ENCODE measurements around the gene TMEM72. TPM values are rescaled to one million over a fixed set of nuclear protein-coding genes. Genes with fewer than 3 reads are reported as not detected.

TMEM72 gene
- total RNA-seq, 1 donor, result not detected

DNA sequence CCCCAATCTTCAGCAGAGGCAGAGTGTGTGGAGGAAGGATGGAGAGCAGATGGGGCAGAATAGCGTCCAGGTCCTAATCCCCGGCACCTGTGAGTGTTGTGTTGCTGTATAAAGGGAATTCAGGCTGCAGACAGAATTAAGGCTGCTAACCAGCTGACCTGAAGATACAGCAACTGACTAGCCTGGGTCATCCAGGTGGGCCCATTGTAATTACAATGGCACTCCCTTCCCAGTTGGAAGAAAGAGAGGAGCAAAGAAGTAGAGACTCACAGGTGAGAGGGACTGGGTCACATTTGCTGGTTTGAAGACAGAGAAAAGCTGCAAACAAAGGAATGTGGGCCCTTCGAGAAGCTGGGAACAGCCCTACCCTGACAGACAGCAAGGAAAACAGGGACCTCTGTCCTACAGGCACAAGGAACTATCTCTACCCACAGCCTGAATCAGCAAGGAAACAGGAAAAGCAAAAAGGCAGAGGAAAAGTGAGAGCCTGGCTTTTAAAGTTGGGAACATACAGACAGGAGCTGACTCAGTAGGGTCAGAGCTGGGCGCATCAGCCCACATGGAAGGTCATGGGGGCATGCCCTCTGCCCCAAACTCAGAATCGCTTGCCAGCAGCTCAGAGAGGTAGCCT, 11.6 kb upstream of the TMEM72 start:
- Histone ChIP-seq H3K79me2 (ENCODE audit: insufficient read depth, low read length) (no peaks in the 10 kb centered on the region), H2AFZ (ENCODE audit: low read length) (no peak overlapping the region), H3K36me3 (ENCODE audit: insufficient read depth, low read length) (no peaks in the 10 kb centered on the region), H3K4me3 (ENCODE audit: insufficient read depth, low read length) (no peak overlapping the region), H3K9me3 (ENCODE audit: low read depth, low read length) (no peaks in the 10 kb centered on the region), H4K20me1 (ENCODE audit: insufficient read depth, low read length) (peaks cover 3% of the 10 kb centered on the region), H3K27ac (ENCODE audit: low read depth, low read length) (no peak overlapping the region), H3K4me2 (ENCODE audit: insufficient read depth, low read length) (no peak overlapping the region), H3K27me3 (ENCODE audit: insufficient read depth, low read length) (peaks cover 13% of the 10 kb centered on the region), H3K4me1 (ENCODE audit: insufficient read depth, low read length) (no peaks in the 10 kb centered on the region)
- TF ChIP-seq, protein P1, sequence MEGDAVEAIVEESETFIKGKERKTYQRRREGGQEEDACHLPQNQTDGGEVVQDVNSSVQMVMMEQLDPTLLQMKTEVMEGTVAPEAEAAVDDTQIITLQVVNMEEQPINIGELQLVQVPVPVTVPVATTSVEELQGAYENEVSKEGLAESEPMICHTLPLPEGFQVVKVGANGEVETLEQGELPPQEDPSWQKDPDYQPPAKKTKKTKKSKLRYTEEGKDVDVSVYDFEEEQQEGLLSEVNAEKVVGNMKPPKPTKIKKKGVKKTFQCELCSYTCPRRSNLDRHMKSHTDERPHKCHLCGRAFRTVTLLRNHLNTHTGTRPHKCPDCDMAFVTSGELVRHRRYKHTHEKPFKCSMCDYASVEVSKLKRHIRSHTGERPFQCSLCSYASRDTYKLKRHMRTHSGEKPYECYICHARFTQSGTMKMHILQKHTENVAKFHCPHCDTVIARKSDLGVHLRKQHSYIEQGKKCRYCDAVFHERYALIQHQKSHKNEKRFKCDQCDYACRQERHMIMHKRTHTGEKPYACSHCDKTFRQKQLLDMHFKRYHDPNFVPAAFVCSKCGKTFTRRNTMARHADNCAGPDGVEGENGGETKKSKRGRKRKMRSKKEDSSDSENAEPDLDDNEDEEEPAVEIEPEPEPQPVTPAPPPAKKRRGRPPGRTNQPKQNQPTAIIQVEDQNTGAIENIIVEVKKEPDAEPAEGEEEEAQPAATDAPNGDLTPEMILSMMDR (IDR thresholded peaks at IDR 0.05; ENCODE audit: extremely low read depth, low read depth, low read length), result no peak
- no peak for DNase-seq (ENCODE audit: insufficient read length, low spot score, missing footprints)

DNA sequence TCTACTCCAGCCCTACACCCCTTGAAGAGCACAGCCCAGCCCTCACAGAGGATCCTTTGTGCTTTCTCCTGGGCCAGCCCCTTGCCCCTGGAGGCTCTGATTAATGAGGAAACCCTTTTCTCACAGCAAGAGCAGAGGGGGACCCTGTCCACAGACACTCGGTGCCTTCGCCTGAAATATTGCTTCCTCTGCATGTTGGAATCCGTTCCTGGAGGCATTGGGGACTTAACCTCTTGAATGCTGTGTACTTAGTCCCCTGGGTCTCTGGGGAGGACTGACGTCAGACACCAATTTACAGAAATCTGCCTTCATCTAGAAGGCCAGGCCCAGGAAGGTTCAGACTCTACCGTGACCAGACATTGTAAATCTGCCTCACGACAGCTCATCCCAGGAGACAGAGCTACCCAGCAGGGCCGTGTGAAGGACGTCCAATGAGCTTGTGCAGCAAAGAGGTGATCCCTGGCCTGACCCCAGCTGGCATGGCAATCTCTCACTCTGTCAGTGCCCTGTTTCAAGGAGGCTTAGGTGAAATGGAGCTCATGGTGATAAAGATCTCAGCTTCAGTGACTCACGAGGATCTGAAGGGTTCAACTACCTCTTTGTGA, 8.1 kb upstream of the TMEM72 start:
- no peak overlapping the region for H3K4me3 ChIP-seq (ENCODE audit: insufficient read depth, low read length)

DNA sequence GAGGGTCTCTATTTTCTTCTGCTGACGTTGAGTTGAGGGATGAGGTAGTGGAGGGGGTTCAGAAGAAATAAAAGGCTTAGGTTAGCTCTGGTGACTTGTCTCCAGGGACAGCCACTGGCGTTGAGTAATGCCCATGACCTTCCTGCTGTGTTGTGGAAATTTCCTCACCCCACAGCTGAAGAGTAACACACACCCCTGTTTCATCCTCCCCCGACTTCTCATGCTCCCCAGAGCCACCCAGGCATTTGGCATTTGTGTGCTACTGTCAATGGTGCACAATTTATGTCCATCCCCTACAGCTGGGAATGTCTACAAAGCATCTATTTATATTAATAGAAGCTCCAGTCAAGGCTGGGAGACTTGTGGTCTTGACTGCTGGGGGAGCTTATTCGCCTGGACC, 4.7 kb upstream of the TMEM72 start:
- Histone ChIP-seq H3K4me3 (ENCODE audit: insufficient read depth, low read length) (no peak overlapping the region), H4K20me1 (ENCODE audit: insufficient read depth, low read length) (no peaks in the 10 kb centered on the region), H3K4me1 (ENCODE audit: insufficient read depth, low read length) (no peaks in the 10 kb centered on the region), H3K27ac (ENCODE audit: low read depth, low read length) (no peak overlapping the region), H3K4me2 (ENCODE audit: insufficient read depth, low read length) (no peak overlapping the region), H3K36me3 (ENCODE audit: insufficient read depth, low read length) (no peaks in the 10 kb centered on the region), H3K9me3 (ENCODE audit: low read depth, low read length) (no peaks in the 10 kb centered on the region), H2AFZ (ENCODE audit: low read length) (no peak overlapping the region), H3K79me2 (ENCODE audit: insufficient read depth, low read length) (no peaks in the 10 kb centered on the region), H3K27me3 (ENCODE audit: insufficient read depth, low read length) (peaks cover 26% of the 10 kb centered on the region)
- DNase-seq (ENCODE audit: insufficient read length, low spot score, missing footprints), result no peak
- TF ChIP-seq, protein P1 (IDR thresholded peaks at IDR 0.05; ENCODE audit: extremely low read depth, low read depth, low read length), result no peak

More for the DNA sequence above, 8.1 kb upstream of the TMEM72 start:
- Histone ChIP-seq H3K36me3 (ENCODE audit: insufficient read depth, low read length) (no peaks in the 10 kb centered on the region), H2AFZ (ENCODE audit: low read length) (no peak overlapping the region), H3K9me3 (ENCODE audit: low read depth, low read length) (no peaks in the 10 kb centered on the region), H3K4me1 (ENCODE audit: insufficient read depth, low read length) (no peaks in the 10 kb centered on the region), H4K20me1 (ENCODE audit: insufficient read depth, low read length) (peaks cover 3% of the 10 kb centered on the region), H3K4me2 (ENCODE audit: insufficient read depth, low read length) (no peak overlapping the region), H3K27me3 (ENCODE audit: insufficient read depth, low read length) (peaks cover 29% of the 10 kb centered on the region), H3K27ac (ENCODE audit: low read depth, low read length) (no peak overlapping the region), H3K79me2 (ENCODE audit: insufficient read depth, low read length) (no peaks in the 10 kb centered on the region)
- DNase-seq (ENCODE audit: insufficient read length, low spot score, missing footprints), result no peak
- TF ChIP-seq, protein P1 (IDR thresholded peaks at IDR 0.05; ENCODE audit: extremely low read depth, low read depth, low read length), result no peak

DNA sequence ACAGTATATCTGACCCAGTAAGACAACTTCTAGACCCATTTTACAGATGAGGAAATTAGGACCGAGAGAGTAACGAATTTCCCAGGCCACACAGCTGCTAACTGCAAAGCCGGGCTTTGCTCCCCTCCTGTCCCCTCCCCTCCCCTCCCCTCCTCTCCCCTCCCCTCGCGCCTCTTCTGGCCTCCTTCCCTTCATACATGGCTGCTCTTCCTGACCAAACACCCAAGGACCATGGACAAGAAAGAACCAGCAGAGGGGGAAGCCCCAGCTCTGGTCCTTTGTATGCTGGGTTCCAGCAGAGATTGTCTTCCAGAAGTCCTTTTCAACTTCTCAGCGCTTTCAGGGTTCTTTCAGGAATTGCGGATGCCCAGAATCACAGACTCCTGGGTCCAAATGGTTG, 3.6 kb upstream of the TMEM72 start:
- DNase-seq (ENCODE audit: insufficient read length, low spot score, missing footprints), result no peak
- Histone ChIP-seq H3K27me3 (ENCODE audit: insufficient read depth, low read length) (peaks cover 26% of the 10 kb centered on the region), H3K4me1 (ENCODE audit: insufficient read depth, low read length) (no peaks in the 10 kb centered on the region), H4K20me1 (ENCODE audit: insufficient read depth, low read length) (no peaks in the 10 kb centered on the region), H2AFZ (ENCODE audit: low read length) (no peak overlapping the region), H3K79me2 (ENCODE audit: insufficient read depth, low read length) (no peaks in the 10 kb centered on the region), H3K4me3 (ENCODE audit: insufficient read depth, low read length) (no peak overlapping the region), H3K36me3 (ENCODE audit: insufficient read depth, low read length) (no peaks in the 10 kb centered on the region), H3K27ac (ENCODE audit: low read depth, low read length) (no peak overlapping the region), H3K4me2 (ENCODE audit: insufficient read depth, low read length) (no peak overlapping the region), H3K9me3 (ENCODE audit: low read depth, low read length) (no peaks in the 10 kb centered on the region)
- TF ChIP-seq, protein P1 (IDR thresholded peaks at IDR 0.05; ENCODE audit: extremely low read depth, low read depth, low read length), result no peak

Data from osteoblast (primary cell).